IMR-90 (cell line): ENCODE measurements around the gene HMCN1.

Experiments used
- BHLHE40 ChIP-seq: fragments of 150-350 bp; IDR thresholded peaks from 2 replicates; pipeline ENCODE4 v1.6.1; 2016; ENCODE audit warnings: mild to moderate bottlenecking, low read depth, low read length
- CTCF ChIP-seq: conservative IDR thresholded peaks from 2 replicates; pipeline ENCODE4 v1.5.1; 2012; ENCODE audit warnings: mild to moderate bottlenecking, low read depth, low read length, improper control_type of control experiment
- FOS ChIP-seq: fragments of 150-350 bp; IDR thresholded peaks from 2 replicates; pipeline ENCODE4 v1.6.1; 2016; ENCODE audit warnings: low read depth, low read length
- MAFK ChIP-seq: IDR thresholded peaks from 2 replicates; pipeline ENCODE4 v1.6.1; 2012; ENCODE audit warnings: low read depth, low read length, improper control_type of control experiment
- MXI1 ChIP-seq: IDR thresholded peaks from 2 replicates; pipeline ENCODE4 v1.6.1; 2012; ENCODE audit warnings: low read depth, mild to moderate bottlenecking, low read length, moderate library complexity, borderline replicate concordance
- NFE2L2 ChIP-seq: fragments of 150-350 bp; IDR thresholded peaks from 2 replicates; pipeline ENCODE4 v1.6.1; 2016; ENCODE audit warnings: low read depth, mild to moderate bottlenecking, low read length
- POLR2A ChIP-seq: IDR thresholded peaks from 2 replicates; pipeline ENCODE4 v1.6.1; 2012; ENCODE audit warnings: mild to moderate bottlenecking, low read depth, low read length
- RAD21 ChIP-seq: IDR thresholded peaks from 2 replicates; pipeline ENCODE4 v1.6.1; 2012; ENCODE audit warnings: low read length, improper control_type of control experiment
- RCOR1 ChIP-seq: IDR thresholded peaks from 2 replicates; pipeline ENCODE4 v1.6.1; 2012; ENCODE audit warnings: mild to moderate bottlenecking, low read length, improper control_type of control experiment; ENCODE audit not compliant: insufficient replicate concordance
- SMC3 ChIP-seq: fragments of 150-350 bp; IDR thresholded peaks from 2 replicates; pipeline ENCODE4 v1.6.1; 2016; ENCODE audit warnings: low read depth, mild to moderate bottlenecking, antibody characterized with exemption, low read length, moderate library complexity
- TF ChIP-seq, protein P1 (sequence below): fragments of 150-350 bp; IDR thresholded peaks from 2 replicates; pipeline ENCODE4 v1.6.1; 2017; ENCODE audit warnings: mild to moderate bottlenecking, antibody characterized with exemption, low read length, low read depth
- TF ChIP-seq, protein P2 (sequence below): fragments of 150-350 bp; IDR thresholded peaks from 2 replicates; pipeline ENCODE4 v1.6.1; 2016; ENCODE audit warnings: low read depth, mild to moderate bottlenecking, low read length, moderate library complexity, borderline replicate concordance

DNA sequence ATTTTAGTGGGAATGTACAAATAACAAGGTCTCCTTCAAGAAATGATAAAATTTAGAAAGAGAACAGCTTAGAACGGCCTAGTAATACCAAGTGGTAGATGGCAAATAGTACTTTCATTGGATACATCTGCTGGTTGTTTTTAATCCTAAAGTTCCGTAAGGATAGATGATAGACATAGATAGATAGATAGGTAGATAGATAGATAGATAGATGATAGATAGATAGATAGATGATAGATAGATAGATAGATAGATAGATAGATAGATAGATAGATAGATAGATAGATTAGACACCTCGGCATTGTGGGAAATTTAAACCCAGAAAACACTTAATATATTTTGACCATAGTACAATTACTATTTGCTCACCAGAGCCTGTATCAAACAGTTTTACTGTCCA is 352.4 kb downstream of the HMCN1 start:
- no peak for TF ChIP-seq CTCF
- no peak for TF ChIP-seq NFE2L2
- TF ChIP-seq BHLHE40: no peak
- no peak for TF ChIP-seq POLR2A
- no peak for TF ChIP-seq SMC3
- TF ChIP-seq FOS: no peak
- no peak for TF ChIP-seq RAD21
- TF ChIP-seq MAFK: no peak
- TF ChIP-seq, protein P1, sequence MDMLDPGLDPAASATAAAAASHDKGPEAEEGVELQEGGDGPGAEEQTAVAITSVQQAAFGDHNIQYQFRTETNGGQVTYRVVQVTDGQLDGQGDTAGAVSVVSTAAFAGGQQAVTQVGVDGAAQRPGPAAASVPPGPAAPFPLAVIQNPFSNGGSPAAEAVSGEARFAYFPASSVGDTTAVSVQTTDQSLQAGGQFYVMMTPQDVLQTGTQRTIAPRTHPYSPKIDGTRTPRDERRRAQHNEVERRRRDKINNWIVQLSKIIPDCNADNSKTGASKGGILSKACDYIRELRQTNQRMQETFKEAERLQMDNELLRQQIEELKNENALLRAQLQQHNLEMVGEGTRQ: no peak
- no peak for TF ChIP-seq RCOR1
- no peak for TF ChIP-seq MXI1
- TF ChIP-seq, protein P2, sequence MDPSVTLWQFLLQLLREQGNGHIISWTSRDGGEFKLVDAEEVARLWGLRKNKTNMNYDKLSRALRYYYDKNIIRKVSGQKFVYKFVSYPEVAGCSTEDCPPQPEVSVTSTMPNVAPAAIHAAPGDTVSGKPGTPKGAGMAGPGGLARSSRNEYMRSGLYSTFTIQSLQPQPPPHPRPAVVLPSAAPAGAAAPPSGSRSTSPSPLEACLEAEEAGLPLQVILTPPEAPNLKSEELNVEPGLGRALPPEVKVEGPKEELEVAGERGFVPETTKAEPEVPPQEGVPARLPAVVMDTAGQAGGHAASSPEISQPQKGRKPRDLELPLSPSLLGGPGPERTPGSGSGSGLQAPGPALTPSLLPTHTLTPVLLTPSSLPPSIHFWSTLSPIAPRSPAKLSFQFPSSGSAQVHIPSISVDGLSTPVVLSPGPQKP: no peak
